ENCODE measurements around the gene TIAM1. TPM values are rescaled to one million over a fixed set of nuclear protein-coding genes. Genes with fewer than 3 reads are reported as not detected.
A peak's percentile ranks its signal among the peaks of the same experiment; 100 is the strongest.

The TIAM1 gene
- total RNA-seq, 6 donors from 2014 or later: 13.4 to 32.1 (median 19.5) TPM

DNA sequence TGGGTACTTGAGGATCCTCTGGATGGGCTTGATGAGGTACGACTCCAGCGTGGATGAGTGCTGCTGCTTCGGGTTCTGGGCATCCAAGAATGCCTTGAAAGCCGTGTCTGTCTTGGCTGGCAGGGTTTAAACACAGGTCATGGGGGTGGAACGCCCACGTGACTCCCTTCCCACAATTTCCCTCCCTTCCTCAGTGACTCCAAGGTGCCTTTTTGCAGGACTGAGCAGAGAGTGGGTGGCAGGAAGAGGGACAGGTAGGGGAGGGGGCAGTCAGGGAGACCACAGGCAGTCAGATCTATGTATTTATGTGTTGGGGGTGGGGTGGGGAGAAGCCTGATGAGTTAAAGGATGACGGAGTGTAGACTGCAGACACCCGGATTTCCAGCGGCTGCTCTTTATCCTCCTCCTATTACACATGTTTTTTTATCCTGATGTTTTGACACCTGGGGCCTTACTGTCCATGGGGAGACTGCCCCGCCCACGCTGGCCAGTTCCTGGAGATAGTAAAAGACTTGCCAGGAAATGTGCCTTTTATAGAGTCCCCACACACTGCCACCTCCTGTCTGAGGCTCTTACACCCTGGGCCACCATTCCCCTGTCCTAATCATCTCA is 202.6 kb downstream of the TIAM1 start:
- 73 to 74% methylated on average over 11 of the region's 11 CpGs for WGBS, 2 donors
- Histone ChIP-seq H3K27ac (no peak overlapping the region), H3K9me3 (no peaks in the 10 kb centered on the region), H3K36me3 (no peaks in the 10 kb centered on the region), H3K4me3 (no peak overlapping the region), H3K4me1 (peaks cover 0 to 2% (median 0%) of the 10 kb centered on the region in 4 donors), H3K27me3 (no peaks in the 10 kb centered on the region)
- DNase-seq: no peak
- TF ChIP-seq POLR2A (IDR thresholded peaks at IDR 0.05): no peak
- no peak for TF ChIP-seq EP300 (IDR thresholded peaks at IDR 0.05)
- TF ChIP-seq CTCF (IDR thresholded peaks at IDR 0.05): no peak
- no peak for TF ChIP-seq POLR2AphosphoS5 (IDR thresholded peaks at IDR 0.05)
- peak in 1 of 2 donors; percentile 56 for ATAC-seq (ENCODE audit: low FRiP score in 2 of 2)

DNA sequence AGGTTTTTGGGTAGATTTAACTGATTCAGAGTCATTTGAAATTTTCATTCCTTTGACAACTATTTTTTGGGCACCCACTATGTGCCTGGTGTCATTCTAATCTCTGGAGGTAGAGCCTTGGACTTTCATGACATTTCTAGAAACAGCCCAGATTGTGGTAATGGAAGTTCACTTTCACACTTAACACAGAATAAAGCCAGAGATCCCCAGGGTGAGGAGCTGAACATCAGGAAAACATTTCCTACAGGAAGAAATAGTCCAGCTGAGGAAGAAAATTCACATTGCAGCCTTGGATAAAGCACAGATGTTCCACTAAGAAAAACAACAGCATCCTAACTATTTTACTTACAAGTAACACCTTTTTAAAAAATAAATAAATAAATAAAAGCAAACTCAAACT is 203.4 kb downstream of the TIAM1 start:
- no peak for ATAC-seq (ENCODE audit: low FRiP score in 2 of 2)

GRCh38 chr21:31140025-31140424 is 204.0 kb downstream of the TIAM1 start:
- Histone ChIP-seq H3K9me3 (no peaks in the 10 kb centered on the region), H3K27ac (no peak overlapping the region), H3K4me1 (peaks cover 0 to 6% (median 2%) of the 10 kb centered on the region in 4 donors), H3K27me3 (no peaks in the 10 kb centered on the region), H3K4me3 (no peak overlapping the region), H3K36me3 (no peaks in the 10 kb centered on the region)
- TF ChIP-seq POLR2A (IDR thresholded peaks at IDR 0.05): no peak
- no peak for TF ChIP-seq POLR2AphosphoS5 (IDR thresholded peaks at IDR 0.05)
- no peak for TF ChIP-seq CTCF (IDR thresholded peaks at IDR 0.05)
- TF ChIP-seq EP300 (IDR thresholded peaks at IDR 0.05): no peak
- no peak for DNase-seq
- WGBS, 2 donors: 93 to 97% methylated on average over 1 of the region's 1 CpG
- no peak for ATAC-seq (ENCODE audit: low FRiP score in 2 of 2)

More for the DNA sequence above, 203.4 kb downstream of the TIAM1 start:
- TF ChIP-seq CTCF (IDR thresholded peaks at IDR 0.05) (no peak), EP300 (IDR thresholded peaks at IDR 0.05) (no peak), POLR2A (IDR thresholded peaks at IDR 0.05) (no peak), POLR2AphosphoS5 (IDR thresholded peaks at IDR 0.05) (no peak)
- H3K27me3 ChIP-seq: no peaks in the 10 kb centered on the region
- no peak overlapping the region for H3K27ac ChIP-seq
- H3K4me1 ChIP-seq: peaks cover 0 to 5% (median 0%) of the 10 kb centered on the region in 4 donors
- H3K4me3 ChIP-seq: no peak overlapping the region
- no peaks in the 10 kb centered on the region for H3K36me3 ChIP-seq
- no peaks in the 10 kb centered on the region for H3K9me3 ChIP-seq
- DNase-seq: no peak

GRCh38 chr21:31137960-31138359 is 206.1 kb downstream of the TIAM1 start:
- H3K27me3 ChIP-seq: no peaks in the 10 kb centered on the region
- H3K9me3 ChIP-seq: no peaks in the 10 kb centered on the region
- DNase-seq (no peak), ATAC-seq (ENCODE audit: low FRiP score in 2 of 2) (no peak)
- no peak for TF ChIP-seq EP300 (IDR thresholded peaks at IDR 0.05)
- no peak for TF ChIP-seq POLR2A (IDR thresholded peaks at IDR 0.05)
- TF ChIP-seq CTCF (IDR thresholded peaks at IDR 0.05): no peak
- TF ChIP-seq POLR2AphosphoS5 (IDR thresholded peaks at IDR 0.05): no peak
- H3K4me3 ChIP-seq: no peak overlapping the region
- no peaks in the 10 kb centered on the region for H3K36me3 ChIP-seq
- no peak overlapping the region for H3K27ac ChIP-seq
- peaks cover 0 to 13% (median 6%) of the 10 kb centered on the region in 4 donors for H3K4me1 ChIP-seq
- WGBS, 2 donors: 29 to 60% methylated on average over 1 of the region's 1 CpG

DNA sequence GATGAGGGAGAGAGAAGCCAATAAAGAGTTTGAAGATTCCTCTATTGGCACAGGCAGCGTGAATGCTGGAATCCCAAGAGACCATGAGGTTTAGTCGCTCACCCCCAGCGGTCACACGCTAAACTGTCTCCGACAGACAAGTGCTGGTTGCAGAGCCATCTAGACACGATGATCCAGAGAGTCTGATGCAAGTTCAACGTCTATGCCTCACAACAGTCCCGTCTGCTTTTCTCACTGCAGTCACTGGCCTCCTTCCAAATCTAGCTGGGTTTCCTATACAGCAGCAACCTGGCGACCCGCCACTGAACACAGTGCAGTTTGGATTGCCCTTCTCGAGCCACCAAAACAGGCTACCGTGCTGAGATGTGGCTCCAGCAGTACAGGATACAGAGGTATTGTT is 207.2 kb downstream of the TIAM1 start:
- Histone ChIP-seq H3K4me3 (no peak overlapping the region), H3K36me3 (no peaks in the 10 kb centered on the region), H3K9me3 (no peaks in the 10 kb centered on the region), H3K27ac (no peak overlapping the region), H3K27me3 (no peaks in the 10 kb centered on the region), H3K4me1 (peaks cover 0 to 20% (median 11%) of the 10 kb centered on the region in 4 donors)
- ATAC-seq (ENCODE audit: low FRiP score in 2 of 2) (no peak), DNase-seq (no peak)
- TF ChIP-seq EP300 (IDR thresholded peaks at IDR 0.05): no peak
- TF ChIP-seq POLR2A (IDR thresholded peaks at IDR 0.05): no peak
- no peak for TF ChIP-seq CTCF (IDR thresholded peaks at IDR 0.05)
- no peak for TF ChIP-seq POLR2AphosphoS5 (IDR thresholded peaks at IDR 0.05)
- 39 to 58% methylated on average over 12 of the region's 12 CpGs for WGBS, 2 donors
